ENCODE measurements around the gene INSIG1. TPM values are rescaled to one million over a fixed set of nuclear protein-coding genes. Genes with fewer than 3 reads are reported as not detected.

INSIG1 gene
- total and polyA plus RNA-seq, 2 of the 4 experiments (the other 2 are of a cell fraction) = 19.0 to 26.0 TPM

DNA sequence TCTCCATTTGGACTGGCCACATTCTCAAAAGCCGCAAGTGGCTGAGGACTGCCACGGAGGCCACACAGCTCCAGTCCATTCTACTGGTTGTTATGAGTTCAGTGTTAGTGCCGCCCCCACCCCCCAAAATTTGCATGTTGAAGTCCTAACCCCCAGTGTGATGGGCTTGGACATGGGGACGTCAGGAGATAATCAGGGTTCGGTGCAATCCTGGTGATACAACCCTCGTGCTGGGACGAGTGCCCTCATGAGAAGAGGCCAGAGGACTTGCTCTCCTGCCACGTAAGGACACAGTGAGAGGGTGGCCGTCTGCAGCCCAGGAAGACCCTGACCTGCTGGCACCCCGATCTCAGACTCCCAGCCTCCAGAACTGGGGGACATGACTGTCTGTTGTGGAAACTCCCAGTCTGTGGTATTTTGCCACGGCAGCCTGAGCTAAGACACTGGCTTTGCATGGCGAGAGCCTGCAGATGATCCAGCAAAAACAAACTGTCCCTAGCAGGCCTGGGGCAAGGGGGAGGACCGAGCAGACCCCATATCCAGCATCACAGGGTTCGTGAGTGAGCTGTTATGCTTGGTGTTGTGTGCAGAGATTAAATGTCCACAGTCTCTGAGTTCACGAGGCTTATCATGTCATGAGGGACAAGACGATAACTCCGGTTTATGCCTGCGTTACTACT lies 41.5 kb upstream of the INSIG1 start:
- Histone ChIP-seq H3K4me2 (ENCODE audit: low read depth, low read length) (no peak overlapping the region), H2BK5ac (ENCODE audit: low read depth, low read length, poor library complexity, severe bottlenecking) (no peak overlapping the region), H3K36me3 (ENCODE audit: control insufficient read depth, insufficient read depth, low read length) (no peaks in the 10 kb centered on the region), H3K27me3 (ENCODE audit: control insufficient read depth, insufficient read depth, low read length) (no peaks in the 10 kb centered on the region; the same call in 1 of the 2 replicates), H2BK120ac (ENCODE audit: low read depth, low read length) (no peak overlapping the region), H3K18ac (ENCODE audit: low read depth, low read length) (no peak overlapping the region), H3K79me1 (ENCODE audit: low read depth in 1 of 2, low read length in 2 of 2) (no peaks in the 10 kb centered on the region), H3K14ac (replicated peaks; ENCODE audit: low read depth, low read length) (no peak overlapping the region), H3K9me3 (ENCODE audit: control insufficient read depth, insufficient read depth, low read length) (no peaks in the 10 kb centered on the region), H3K23ac (ENCODE audit: low read depth, low read length) (no peak overlapping the region), H2BK20ac (ENCODE audit: low read depth, low read length) (no peak overlapping the region), H3K4ac (ENCODE audit: low read depth, low read length) (no peak overlapping the region), H4K91ac (ENCODE audit: insufficient read depth, low read depth, low read length) (no peak overlapping the region), H3K9me1 (ENCODE audit: insufficient read depth, low read length) (0 out of 2 replicates have a peak, but pooled peaks cover 4% of the 10 kb centered on the region), H2AK9ac (replicated peaks; ENCODE audit: low read depth, low read length, poor library complexity) (no peak overlapping the region), H2AK5ac (ENCODE audit: low read depth, low read length) (no peak overlapping the region), H3K9ac (ENCODE audit: low read depth, low read length) (no peak overlapping the region), H3K56ac (ENCODE audit: extremely low read depth, insufficient read depth, low read length) (no peak overlapping the region), H3K27ac (ENCODE audit: insufficient read depth, low read length) (no peak overlapping the region), H3K4me3 (ENCODE audit: insufficient read depth, low read depth, low read length) (no peak overlapping the region), H3K4me1 (ENCODE audit: control insufficient read depth, insufficient read depth, low read length) (no peaks in the 10 kb centered on the region), H4K5ac (ENCODE audit: low read depth, low read length) (no peak overlapping the region), H2AFZ (replicated peaks; ENCODE audit: low read length, poor library complexity) (no peak overlapping the region), H2BK15ac (ENCODE audit: low read depth, low read length) (no peak overlapping the region), H4K20me1 (ENCODE audit: insufficient read depth, low read length) (no peaks in the 10 kb centered on the region), H4K8ac (ENCODE audit: low read depth in 2 of 2, low read length in 2 of 2) (no peak overlapping the region)
- BruUV-seq (replicated peaks) = no TSS peak
- DNase-seq (no peak), ATAC-seq (ENCODE audit: low read depth) (no peak)
- CTCF ChIA-PET = interaction anchor here (1.1 kb wide), 1 partner anchor 89 kb away, joined by 3 read pairs; no protein-coding TSS in a partner anchor
- POLR2A ChIA-PET (ENCODE audit: unreplicated experiment) = no interaction called here
- in situ Hi-C loops (cut with MboI; ENCODE audit: low sequenced_read_pairs) = no loop called here
- TF ChIP-seq, protein P1, sequence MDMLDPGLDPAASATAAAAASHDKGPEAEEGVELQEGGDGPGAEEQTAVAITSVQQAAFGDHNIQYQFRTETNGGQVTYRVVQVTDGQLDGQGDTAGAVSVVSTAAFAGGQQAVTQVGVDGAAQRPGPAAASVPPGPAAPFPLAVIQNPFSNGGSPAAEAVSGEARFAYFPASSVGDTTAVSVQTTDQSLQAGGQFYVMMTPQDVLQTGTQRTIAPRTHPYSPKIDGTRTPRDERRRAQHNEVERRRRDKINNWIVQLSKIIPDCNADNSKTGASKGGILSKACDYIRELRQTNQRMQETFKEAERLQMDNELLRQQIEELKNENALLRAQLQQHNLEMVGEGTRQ (IDR thresholded peaks at IDR 0.05; ENCODE audit: low read depth, low read length) = no peak
- TF ChIP-seq MAZ (IDR thresholded peaks at IDR 0.05; ENCODE audit: borderline replicate concordance, low read depth, low read length) = no peak
- TF ChIP-seq, protein P2, sequence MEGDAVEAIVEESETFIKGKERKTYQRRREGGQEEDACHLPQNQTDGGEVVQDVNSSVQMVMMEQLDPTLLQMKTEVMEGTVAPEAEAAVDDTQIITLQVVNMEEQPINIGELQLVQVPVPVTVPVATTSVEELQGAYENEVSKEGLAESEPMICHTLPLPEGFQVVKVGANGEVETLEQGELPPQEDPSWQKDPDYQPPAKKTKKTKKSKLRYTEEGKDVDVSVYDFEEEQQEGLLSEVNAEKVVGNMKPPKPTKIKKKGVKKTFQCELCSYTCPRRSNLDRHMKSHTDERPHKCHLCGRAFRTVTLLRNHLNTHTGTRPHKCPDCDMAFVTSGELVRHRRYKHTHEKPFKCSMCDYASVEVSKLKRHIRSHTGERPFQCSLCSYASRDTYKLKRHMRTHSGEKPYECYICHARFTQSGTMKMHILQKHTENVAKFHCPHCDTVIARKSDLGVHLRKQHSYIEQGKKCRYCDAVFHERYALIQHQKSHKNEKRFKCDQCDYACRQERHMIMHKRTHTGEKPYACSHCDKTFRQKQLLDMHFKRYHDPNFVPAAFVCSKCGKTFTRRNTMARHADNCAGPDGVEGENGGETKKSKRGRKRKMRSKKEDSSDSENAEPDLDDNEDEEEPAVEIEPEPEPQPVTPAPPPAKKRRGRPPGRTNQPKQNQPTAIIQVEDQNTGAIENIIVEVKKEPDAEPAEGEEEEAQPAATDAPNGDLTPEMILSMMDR (conservative IDR thresholded peaks at IDR 0.05; ENCODE audit: low read depth, low read length) = no peak
- dilution Hi-C loops (cut with HindIII; ENCODE audit: low sequenced_read_pairs, unreplicated experiment) = no loop called here
- 86% methylated on average over 8 of the region's 18 CpGs; no CpG with 5 or more reads in 1 of the 2 experiments for WGBS, 2 experiments (ENCODE audit: extremely low coverage in 2 of 2, insufficient read length in 1 of 2)
- intact Hi-C loops (cut with micrococcal nuclease) = no loop called here

All from IMR-90 (cell line).